Neuronal stem cell (in vitro differentiated cells): ENCODE data around the gene ST6GALNAC6.
"Not testable (repeated sequence)": the region's sequence is repeated elsewhere in the genome, so short reads cannot be mapped to it uniquely, and the experiment has no call there.

Experiments used
- DNase-seq: peaks from one replicate; pipeline ENCODE4 v3.0.0-alpha.2; 2013; ENCODE audit warnings: low spot score
- H2AFZ ChIP-seq: one replicate; pipeline ENCODE4 v1.6.1; 2013; ENCODE audit warnings: mild to moderate bottlenecking, low read length, inconsistent platforms
- H2AK5ac ChIP-seq: 2 replicates; pipeline ENCODE4 v1.6.1; 2013; ENCODE audit warnings: low read depth, mild to moderate bottlenecking, inconsistent platforms, low read length, moderate library complexity, mixed read lengths
- H2BK120ac ChIP-seq: 2 replicates; pipeline ENCODE4 v1.6.1; 2013; ENCODE audit warnings: low read depth, mild to moderate bottlenecking, inconsistent platforms, low read length, moderate library complexity, mixed read lengths
- H2BK12ac ChIP-seq: one replicate; pipeline ENCODE4 v1.6.1; 2013; ENCODE audit warnings: low read length, inconsistent platforms
- H2BK15ac ChIP-seq: 2 replicates; pipeline ENCODE4 v1.6.1; 2013; ENCODE audit warnings: mild to moderate bottlenecking, low read length, inconsistent platforms, mixed read lengths
- H2BK5ac ChIP-seq: one replicate; pipeline ENCODE4 v1.6.1; 2013; ENCODE audit warnings: inconsistent platforms, mild to moderate bottlenecking, low read length, moderate library complexity
- H3K14ac ChIP-seq: one replicate; pipeline ENCODE4 v1.6.1; 2013; ENCODE audit warnings: low read length, inconsistent platforms
- H3K18ac ChIP-seq: 2 replicates; pipeline ENCODE4 v1.6.1; 2013; ENCODE audit warnings: low read length, inconsistent platforms
- H3K23ac ChIP-seq: 2 replicates; pipeline ENCODE4 v1.6.1; 2013; ENCODE audit warnings: low read depth, mild to moderate bottlenecking, mixed read lengths, low read length, inconsistent platforms; ENCODE audit not compliant: poor library complexity
- H3K27ac ChIP-seq: replicated peaks from 3 replicates; pipeline ENCODE4 v1.5.1; 2013; ENCODE audit warnings: low read length, inconsistent platforms
- H3K27me3 ChIP-seq, 3 experiments: 2 replicates each; pipeline ENCODE4 v1.6.1; 2013; ENCODE audit warnings: low read length in 3 of 3, mild to moderate bottlenecking in 2 of 3, inconsistent platforms in 1 of 3, low read depth in 1 of 3, mixed read lengths in 1 of 3, moderate library complexity in 1 of 3; ENCODE audit not compliant: control insufficient read depth in 3 of 3, insufficient read depth in 3 of 3
- H3K36me3 ChIP-seq, 2 donors: replicated peaks in 1 of 2; 2 replicates each; pipeline ENCODE4 v1.6.1; 2013; ENCODE audit warnings: low read length in 2 of 2; ENCODE audit not compliant: control insufficient read depth in 2 of 2, insufficient read depth in 2 of 2
- H3K4ac ChIP-seq: 2 replicates; pipeline ENCODE4 v1.6.1; 2013; ENCODE audit warnings: inconsistent platforms, mild to moderate bottlenecking, low read length, moderate library complexity
- H3K4me1 ChIP-seq, 2 donors: 1 replicate in 1 of 2; 2 replicates in 1 of 2; pipeline ENCODE4 v1.6.1; 2013; ENCODE audit warnings: low read length in 2 of 2, low read depth in 1 of 2; ENCODE audit not compliant: control insufficient read depth in 2 of 2, insufficient read depth in 1 of 2
- H3K4me2 ChIP-seq: one replicate; pipeline ENCODE4 v1.6.1; 2013; ENCODE audit warnings: mild to moderate bottlenecking, low read length, inconsistent platforms; ENCODE audit not compliant: insufficient read depth, poor library complexity, severe bottlenecking
- H3K4me3 ChIP-seq, 2 donors: 2 replicates each; pipeline ENCODE4 v1.5.1; 2013; ENCODE audit warnings: low read length in 2 of 2, mild to moderate bottlenecking in 2 of 2, inconsistent platforms in 1 of 2, moderate library complexity in 1 of 2
- H3K79me1 ChIP-seq: one replicate; pipeline ENCODE4 v1.6.1; 2013; ENCODE audit warnings: low read depth, mild to moderate bottlenecking, inconsistent platforms, low read length, moderate library complexity
- H3K9ac ChIP-seq: one replicate; pipeline ENCODE4 v1.6.1; 2013; ENCODE audit warnings: mild to moderate bottlenecking, low read depth, low read length, inconsistent platforms; ENCODE audit not compliant: poor library complexity
- H3K9me3 ChIP-seq, 2 donors: replicated peaks in 1 of 2; 2 replicates each; pipeline versions ENCODE3 to v1.6.1; 2013; ENCODE audit warnings: low read length in 2 of 2, mild to moderate bottlenecking in 2 of 2, inconsistent platforms in 1 of 2, low read depth in 1 of 2, mixed read lengths in 1 of 2, moderate library complexity in 1 of 2; ENCODE audit not compliant: control insufficient read depth in 2 of 2, insufficient read depth in 1 of 2
- H4K8ac ChIP-seq: one replicate; pipeline ENCODE4 v1.6.1; 2013; ENCODE audit warnings: low read depth, mild to moderate bottlenecking, inconsistent platforms, low read length, moderate library complexity
- H4K91ac ChIP-seq: one replicate; pipeline ENCODE4 v1.6.1; 2013; ENCODE audit warnings: low read length, low read depth, mild to moderate bottlenecking, inconsistent platforms; ENCODE audit not compliant: poor library complexity
- WGBS, 2 donors: extraction: QIAGEN DNeasy Blood & Tissue Kit; methylation state at CpG; one replicate each; pipeline ENCODE4 v1.1.7; 2013; ENCODE audit warnings: missing lambda C conversion rate in 2 of 2, mixed read lengths in 1 of 2; ENCODE audit not compliant: insufficient read length in 2 of 2, insufficient replicate concordance in 1 of 2; ENCODE audit errors: extremely low coverage in 2 of 2; 5-methylcytosine and 5-hydroxymethylcytosine counted together

The ST6GALNAC6 gene

GRCh38 chr9:127838375-127839078 is 60.9 kb downstream of the ST6GALNAC6 start:
- Histone ChIP-seq H3K4ac (no peak overlapping the region), H3K9me3 (no peaks in the 10 kb centered on the region), H2AK5ac (peak overlapping the region; percentile 96), H3K18ac (peak overlapping the region; percentile 70), H2BK12ac (no peak overlapping the region), H4K91ac (peak overlapping the region; percentile 9), H3K4me2 (no peak overlapping the region), H3K36me3 (no peaks in the 10 kb centered on the region), H3K23ac (peak overlapping the region; percentile 10), H4K8ac (no peak overlapping the region), H3K27ac (no peak overlapping the region), H2BK5ac (peak overlapping the region; percentile 77), H2AFZ (peak overlapping the region; percentile 96), H3K4me1 (peaks cover 15 to 25% of the 10 kb centered on the region in 2 donors), H2BK15ac (peak overlapping the region; percentile 38), H3K79me1 (no peaks in the 10 kb centered on the region), H3K9ac (peak overlapping the region; percentile 56), H2BK120ac (no peak overlapping the region), H3K4me3 (peak overlapping the region in 1 of 2 donors; percentile 28), H3K14ac (no peak overlapping the region), H3K27me3 (no peaks in the 10 kb centered on the region)
- WGBS, 2 donors: no CpG with 5 or more reads among the region's 18 CpGs
- no peak for DNase-seq

DNA sequence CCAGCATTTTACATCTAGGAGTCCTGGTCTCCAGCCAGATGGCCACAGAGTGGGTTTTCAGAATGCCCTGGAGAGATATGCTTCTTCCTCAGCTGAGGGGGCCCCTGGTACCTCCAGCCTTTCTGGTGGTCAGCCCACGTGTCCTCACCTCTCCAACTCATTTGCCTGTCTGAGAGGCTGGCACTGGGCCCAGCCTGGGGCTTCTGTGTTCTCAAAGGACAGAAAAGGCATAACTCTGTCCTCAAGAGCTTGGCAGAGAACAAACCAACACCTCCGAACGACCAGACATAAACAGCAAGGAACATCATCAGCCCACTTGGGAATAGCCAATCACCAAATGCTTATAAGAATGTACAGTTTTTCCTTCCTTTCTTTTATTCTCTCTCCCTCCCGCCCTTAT is 62.1 kb downstream of the ST6GALNAC6 start:
- Histone ChIP-seq H3K9me3 (no peaks in the 10 kb centered on the region), H3K4me3 (no peak overlapping the region), H2BK120ac (no peak overlapping the region), H3K18ac (no peak overlapping the region), H3K14ac (no peak overlapping the region), H3K4me2 (no peak overlapping the region), H2BK5ac (no peak overlapping the region), H4K8ac (no peak overlapping the region), H3K4ac (no peak overlapping the region), H2AFZ (no peak overlapping the region), H2AK5ac (no peak overlapping the region), H3K27me3 (no peaks in the 10 kb centered on the region), H4K91ac (no peak overlapping the region), H2BK12ac (no peak overlapping the region), H3K4me1 (peaks cover 15 to 25% of the 10 kb centered on the region in 2 donors), H3K23ac (no peak overlapping the region), H3K79me1 (no peaks in the 10 kb centered on the region), H3K9ac (no peak overlapping the region), H2BK15ac (no peak overlapping the region), H3K36me3 (no peaks in the 10 kb centered on the region), H3K27ac (no peak overlapping the region)
- 100% methylated on average over 1 of the region's 4 CpGs; no CpG with 5 or more reads in 1 of the 2 donors for WGBS, 2 donors
- DNase-seq: no peak

DNA sequence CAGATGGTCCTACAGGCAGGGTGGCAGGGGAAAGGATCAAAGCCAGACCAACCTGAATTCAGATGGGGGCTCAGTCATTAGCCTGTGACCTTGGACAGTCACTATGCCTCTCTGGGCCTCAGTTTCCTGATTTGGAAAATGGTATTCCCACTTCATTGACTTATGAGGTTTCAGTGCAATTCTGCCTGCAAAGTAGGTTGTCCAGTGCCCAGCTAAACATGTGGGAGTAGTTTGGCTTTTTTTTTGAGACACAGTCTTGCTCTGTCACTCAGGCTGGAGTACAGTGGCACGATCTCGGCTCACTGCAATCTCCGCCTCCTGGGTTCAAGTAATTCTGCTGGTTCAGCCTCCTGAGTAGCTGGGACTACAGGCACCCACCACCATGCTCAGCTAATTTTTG is 62.8 kb downstream of the ST6GALNAC6 start:
- Histone ChIP-seq H3K18ac (peak overlapping the region; percentile 25), H3K27ac (peak overlapping the region; percentile 5), H3K4me1 (peaks cover 15 to 25% of the 10 kb centered on the region in 2 donors), H2AFZ (peak overlapping the region; percentile 86)
- H3K36me3 ChIP-seq, H3K79me1 ChIP-seq, DNase-seq, H2AK5ac ChIP-seq, H3K4me2 ChIP-seq, H3K27me3 ChIP-seq, H3K9ac ChIP-seq, H3K23ac ChIP-seq, H4K91ac ChIP-seq, H3K4ac ChIP-seq, H2BK5ac ChIP-seq, H2BK120ac ChIP-seq, H3K4me3 ChIP-seq, H3K9me3 ChIP-seq, H2BK12ac ChIP-seq, H2BK15ac ChIP-seq, H4K8ac ChIP-seq, H3K14ac ChIP-seq: not testable (repeated sequence)
- no CpG with 5 or more reads among the region's 3 CpGs for WGBS, 2 donors

- no peak overlapping the region for H3K9ac ChIP-seq
- H3K36me3 ChIP-seq: no peaks in the 10 kb centered on the region
- no peak overlapping the region for H3K23ac ChIP-seq
- H3K18ac ChIP-seq: peak overlapping the region; percentile 70
- no peak overlapping the region for H2BK120ac ChIP-seq
- no peaks in the 10 kb centered on the region for H3K9me3 ChIP-seq
- no peaks in the 10 kb centered on the region for H3K79me1 ChIP-seq
- H3K4me3 ChIP-seq: no peak overlapping the region
- peaks cover 15 to 25% of the 10 kb centered on the region in 2 donors for H3K4me1 ChIP-seq
- H2AFZ ChIP-seq: peak overlapping the region; percentile 86
- no peak overlapping the region for H4K91ac ChIP-seq
- H3K4me2 ChIP-seq: no peak overlapping the region
- H3K4ac ChIP-seq: no peak overlapping the region
- H2BK5ac ChIP-seq: peak overlapping the region; percentile 47
- H4K8ac ChIP-seq: no peak overlapping the region
- H2BK15ac ChIP-seq: peak overlapping the region; percentile 15
- peak overlapping the region; percentile 29 for H3K27ac ChIP-seq
- no CpG with 5 or more reads among the region's 17 CpGs for WGBS, 2 donors
- H3K27me3 ChIP-seq: no peaks in the 10 kb centered on the region
- DNase-seq: no peak
- no peak overlapping the region for H3K14ac ChIP-seq
- no peak overlapping the region for H2BK12ac ChIP-seq
- peak overlapping the region; percentile 0 for H2AK5ac ChIP-seq
These were observed 63.3 kb downstream of the ST6GALNAC6 start for GRCh38 chr9:127835991-127836516.
